ENCODE results near the gene AGAP1.

Gene AGAP1

GRCh38 chr2:235697041-235697440, 203.2 kb downstream of the AGAP1 start:
- DNase-seq: no peak

DNA sequence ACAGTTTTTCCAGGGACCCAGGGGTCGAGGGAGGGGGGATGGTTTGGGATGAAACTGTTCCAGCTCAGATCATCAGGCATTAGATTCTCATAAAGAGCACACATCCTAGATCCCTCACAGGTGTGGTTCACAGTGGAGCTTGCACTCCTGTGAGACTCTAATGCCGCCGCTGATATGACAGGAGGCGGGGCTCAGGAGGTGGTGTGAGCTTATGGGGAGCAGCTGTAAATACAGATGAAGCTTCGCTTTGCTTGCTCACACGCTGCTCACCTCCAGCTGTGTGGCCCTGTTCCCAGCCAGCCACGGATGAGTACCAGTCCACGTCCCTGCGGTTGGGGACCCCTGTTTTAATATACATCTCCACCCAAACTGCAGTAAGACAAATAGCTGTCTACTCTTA, 204.2 kb downstream of the AGAP1 start:
- peak; percentile 20 for DNase-seq

DNA sequence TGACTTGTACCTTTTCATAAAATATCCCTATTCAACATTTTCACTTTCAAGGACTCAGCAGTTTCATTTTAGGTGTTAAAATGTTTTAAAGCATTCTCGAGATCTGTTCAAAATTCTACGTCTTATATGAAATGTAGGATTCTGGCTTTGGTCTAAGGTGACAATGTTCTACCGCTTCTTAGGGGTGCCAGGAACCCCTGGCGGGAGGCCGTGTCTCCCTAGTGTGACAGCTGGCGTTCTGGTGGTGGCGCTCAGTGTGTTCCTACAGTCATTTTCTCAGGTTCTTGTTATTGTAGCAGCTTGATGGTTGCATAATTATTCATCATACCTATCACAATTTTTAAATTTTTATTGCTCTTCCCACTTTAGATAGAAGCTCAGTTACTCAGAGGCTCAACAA, 204.6 kb downstream of the AGAP1 start:
- DNase-seq: no peak

DNA sequence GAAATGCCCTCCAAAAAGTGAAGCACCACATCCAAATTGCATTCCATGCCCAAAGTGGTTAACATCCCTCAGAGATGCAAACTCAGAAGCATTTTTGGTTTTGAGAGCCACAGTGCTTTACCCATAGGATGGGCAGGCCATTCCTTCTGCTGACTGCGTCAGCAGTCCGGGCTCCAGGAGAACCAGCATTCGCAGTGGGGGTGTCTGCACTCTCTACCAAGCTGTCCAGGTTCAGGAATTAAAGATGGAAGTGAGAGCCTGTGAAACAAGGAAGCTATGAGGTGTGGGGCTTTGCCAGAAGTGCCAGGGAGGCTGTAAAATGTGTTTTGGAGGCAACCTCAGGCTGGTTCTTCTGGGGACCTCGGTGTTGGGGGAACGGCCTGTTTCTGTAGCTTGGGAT, 205.7 kb downstream of the AGAP1 start:
- DNase-seq: no peak

- DNase-seq: no peak
These were observed 207.6 kb downstream of the AGAP1 start for GRCh38 chr2:235701206-235701981.

DNA sequence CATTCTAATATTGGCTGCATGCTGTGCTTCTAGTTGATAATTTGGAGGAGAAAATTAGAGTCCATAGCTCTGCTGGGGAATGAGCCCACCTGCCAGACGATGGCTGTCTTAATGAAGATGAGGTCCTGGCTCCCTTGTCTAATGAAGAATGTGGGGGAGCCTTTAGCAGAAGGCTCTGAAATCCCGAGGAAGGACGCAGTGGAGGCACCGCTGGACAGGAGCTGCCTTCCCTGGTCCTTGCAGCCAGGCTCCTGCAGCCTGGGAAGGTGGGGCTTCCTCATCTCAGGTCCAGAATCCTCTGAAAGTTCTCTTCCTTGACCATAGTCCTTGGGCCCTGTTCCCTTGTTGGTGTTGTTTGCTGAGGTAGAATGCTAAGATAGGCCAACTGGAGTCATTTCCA, 208.3 kb downstream of the AGAP1 start:
- DNase-seq: no peak

DNA sequence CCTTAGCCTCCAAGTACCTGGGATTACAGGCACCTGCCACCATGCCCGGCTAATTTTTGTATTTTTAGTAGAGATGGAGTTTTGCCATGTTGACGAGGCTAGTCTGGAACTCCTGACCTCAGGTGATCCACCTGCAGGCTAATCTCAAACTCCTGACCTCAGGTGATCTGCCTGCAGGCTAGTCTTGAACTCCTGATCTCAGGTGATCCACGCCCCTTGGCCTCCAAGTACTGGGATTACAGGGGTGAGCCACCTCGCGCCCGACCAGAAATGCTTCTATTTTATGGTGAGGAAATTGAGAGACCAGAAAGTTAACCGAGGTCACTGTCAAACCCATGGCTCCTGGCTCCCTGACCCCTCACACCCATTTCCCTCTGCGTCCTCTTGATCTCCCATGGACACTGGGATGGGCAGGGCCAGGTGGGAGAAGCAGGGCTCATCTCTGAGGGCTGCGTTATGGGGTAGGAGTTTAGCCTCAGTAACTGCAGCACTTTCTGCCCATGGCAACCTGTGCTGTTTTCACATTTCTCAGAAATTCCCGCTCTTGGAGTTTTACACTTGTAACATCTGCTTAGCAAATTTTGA, 210.0 kb downstream of the AGAP1 start:
- DNase-seq: no peak

DNA sequence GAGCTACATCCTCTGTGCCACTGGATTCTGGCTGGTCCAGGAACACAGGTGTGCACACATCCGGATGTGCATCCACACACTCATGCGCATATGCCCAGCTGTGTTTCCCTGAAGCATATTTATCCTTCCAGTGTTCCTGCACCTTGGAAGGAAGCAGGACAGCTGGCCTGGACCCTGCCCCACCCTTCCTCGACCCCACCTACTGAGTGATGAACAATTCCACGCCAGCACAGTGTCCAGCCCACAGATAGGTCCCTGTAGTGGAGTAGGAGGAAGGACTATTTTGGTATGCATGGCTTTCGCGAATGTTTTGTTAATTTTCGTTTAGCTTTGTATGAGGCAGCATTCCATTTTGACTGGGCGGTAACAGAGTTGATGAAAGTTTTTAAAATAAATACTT, 211.5 kb downstream of the AGAP1 start:
- no peak for DNase-seq

GRCh38 chr2:235706506-235706905, 212.7 kb downstream of the AGAP1 start:
- no peak for DNase-seq

GRCh38 chr2:235707411-235708096, 213.7 kb downstream of the AGAP1 start:
- no peak for DNase-seq

DNA sequence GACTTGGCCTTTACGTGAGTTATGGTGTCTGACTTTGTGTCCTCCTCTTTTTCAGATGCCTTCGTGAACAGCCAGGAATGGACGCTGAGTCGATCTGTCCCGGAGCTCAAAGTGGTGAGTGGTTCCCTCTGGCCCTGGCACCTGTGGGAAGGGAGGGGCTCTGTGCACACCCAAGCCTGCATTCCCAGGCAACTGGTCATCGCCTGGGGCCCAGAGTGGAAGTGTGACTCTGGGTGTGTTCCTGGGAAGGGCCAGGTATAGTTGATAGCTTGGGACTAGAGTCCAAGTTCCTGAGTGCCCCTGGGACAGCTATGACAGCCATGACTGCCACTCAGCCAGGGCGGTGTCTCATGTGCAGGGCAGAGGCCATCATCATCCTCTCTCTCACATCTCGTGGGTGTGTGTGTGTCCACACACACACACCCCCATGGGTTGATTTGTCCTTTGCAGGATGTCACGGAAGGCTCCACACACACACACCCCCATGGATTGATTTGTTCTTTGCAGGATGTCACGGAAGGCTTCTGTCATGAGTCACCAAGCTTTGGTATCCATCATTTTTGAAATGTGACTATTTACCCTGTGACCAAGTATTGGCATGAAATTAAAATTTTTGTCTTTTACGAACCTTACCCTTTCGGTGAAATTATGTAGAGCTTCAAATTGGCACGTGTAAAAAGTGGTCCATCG, 215.4 kb downstream of the AGAP1 start:
- no peak for DNase-seq

- no peak for DNase-seq
These were observed 216.4 kb downstream of the AGAP1 start for GRCh38 chr2:235709969-235710879.

- DNase-seq: no peak
These were observed 217.1 kb downstream of the AGAP1 start for GRCh38 chr2:235710933-235711332.

DNA sequence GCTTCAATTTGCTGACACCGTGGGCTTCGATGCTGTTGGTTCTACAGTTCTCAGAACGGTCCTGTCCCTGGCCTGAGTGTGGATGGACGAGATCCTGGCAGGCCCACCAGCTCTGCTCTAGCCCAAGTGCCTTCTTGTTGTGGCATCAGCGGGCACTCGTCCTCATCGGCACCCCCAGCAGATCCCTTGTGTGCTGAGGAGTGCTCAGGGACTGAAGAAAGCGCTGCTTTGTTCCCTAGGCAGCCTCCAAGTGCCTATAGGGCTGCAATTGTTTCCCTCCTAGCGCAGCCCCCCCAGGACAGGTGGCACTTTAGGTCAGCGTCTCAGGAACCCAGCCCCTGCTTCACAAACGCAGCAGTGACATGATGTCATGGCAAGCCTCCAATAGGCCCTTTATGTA, 217.7 kb downstream of the AGAP1 start:
- DNase-seq: no peak

DNA sequence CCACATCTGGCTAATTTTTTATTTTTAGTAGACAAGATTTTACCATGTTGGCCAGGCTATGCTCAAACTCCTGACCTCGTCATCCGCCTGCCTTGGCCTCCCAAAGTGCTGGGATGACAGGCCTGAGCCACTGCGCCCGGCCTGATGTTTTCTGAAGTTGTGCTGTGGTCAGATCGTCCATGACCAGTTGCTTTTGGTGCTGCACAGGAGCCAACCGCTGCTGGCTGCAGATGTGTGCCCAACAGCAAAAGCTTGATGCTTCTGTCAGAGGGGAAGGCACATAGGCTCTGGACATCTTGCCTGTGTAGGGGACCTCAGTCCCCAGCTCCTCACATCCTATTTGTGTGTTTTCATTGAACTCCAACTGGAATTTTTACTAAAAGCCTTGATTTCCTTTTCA, 218.3 kb downstream of the AGAP1 start:
- DNase-seq: no peak

DNA sequence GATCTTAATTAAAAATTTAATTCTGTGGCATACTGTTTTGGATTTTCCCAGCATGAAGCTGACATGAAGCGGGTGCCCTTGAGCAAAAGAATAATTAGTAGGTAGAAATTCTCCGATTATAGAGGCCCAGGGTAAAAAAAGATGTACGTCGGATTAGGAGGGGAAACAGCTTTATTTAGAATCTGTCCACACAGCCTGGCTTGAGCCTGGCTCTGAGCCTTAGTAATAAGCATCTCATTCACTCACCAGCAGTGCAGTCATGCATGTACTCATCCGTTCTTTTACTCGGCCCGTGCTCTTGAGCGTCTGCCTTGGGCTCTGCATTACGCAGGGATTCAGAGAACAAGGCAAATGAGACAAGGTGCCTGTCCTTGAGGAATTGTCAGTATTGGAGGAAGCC, 219.3 kb downstream of the AGAP1 start:
- no peak for DNase-seq

DNA sequence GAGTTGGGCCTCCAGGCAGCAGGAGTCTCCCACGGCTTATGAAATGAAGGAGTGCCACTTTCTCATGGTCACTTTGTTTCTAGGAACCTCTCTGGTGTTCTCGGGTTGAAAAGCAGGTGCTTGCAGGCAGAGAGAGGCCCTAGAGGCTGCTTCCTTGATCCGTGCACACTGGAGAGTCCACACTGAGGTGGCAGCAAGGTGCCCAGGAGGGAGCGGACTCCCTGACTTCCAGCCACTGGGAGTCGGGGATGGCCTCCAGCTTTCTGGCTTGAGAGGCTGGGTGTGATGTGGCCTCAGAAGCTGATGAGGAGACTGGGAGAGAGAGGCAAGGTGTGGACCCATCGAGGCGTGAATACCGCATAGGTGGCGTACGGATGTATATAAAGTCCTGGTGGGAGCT, 221.8 kb downstream of the AGAP1 start:
- DNase-seq: no peak

DNA sequence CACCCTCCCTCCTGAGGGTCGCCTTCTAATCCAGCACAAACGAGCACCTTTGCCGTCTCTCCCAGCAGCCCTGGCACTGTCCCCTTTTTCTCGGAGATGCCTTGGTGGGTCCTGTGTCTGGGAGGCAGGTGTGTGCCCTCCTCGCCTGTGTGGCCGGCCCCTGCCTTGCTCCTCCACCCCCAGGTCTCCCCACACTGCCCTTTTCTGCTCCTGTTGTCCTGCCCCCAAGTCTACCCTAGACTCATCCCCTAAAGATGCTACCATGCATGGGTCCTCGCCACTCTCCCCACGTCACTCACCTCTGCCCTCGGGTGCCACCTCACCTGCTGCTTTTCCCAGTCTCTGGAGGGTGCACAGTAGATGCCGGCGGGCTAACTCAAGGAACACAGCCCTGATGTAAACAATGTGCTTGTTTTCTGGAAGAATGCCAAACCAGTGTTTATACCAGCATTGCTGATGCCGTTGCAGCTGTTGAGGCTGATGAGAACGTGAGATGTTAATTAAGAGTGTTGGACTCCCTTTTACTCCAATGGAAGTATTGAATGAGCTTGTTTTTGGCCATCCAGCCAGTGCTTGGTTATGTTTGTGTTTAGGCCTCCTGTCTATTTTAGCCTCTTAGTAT, 223.1 kb downstream of the AGAP1 start:
- DNase-seq: peak; percentile 70

- DNase-seq: no peak
These were observed 225.5 kb downstream of the AGAP1 start for GRCh38 chr2:235719146-235719942.

- no peak for DNase-seq
These were observed 227.8 kb downstream of the AGAP1 start for GRCh38 chr2:235721625-235722024.

GRCh38 chr2:235722869-235723268, 229.0 kb downstream of the AGAP1 start:
- DNase-seq: no peak
